HG03108 (cell line): ENCODE data around the gene RAB5B.
"Not testable (repeated sequence)": the region's sequence is repeated elsewhere in the genome, so short reads cannot be mapped to it uniquely, and the experiment has no call there.

Experiments
- ATAC-seq: cut with Tn5 transposase; IDR thresholded peaks from one replicate; pipeline ENCODE4 v1.9.1; 2021; ENCODE audit warnings: moderate library complexity; ENCODE audit not compliant: unreplicated experiment

RAB5B gene

DNA sequence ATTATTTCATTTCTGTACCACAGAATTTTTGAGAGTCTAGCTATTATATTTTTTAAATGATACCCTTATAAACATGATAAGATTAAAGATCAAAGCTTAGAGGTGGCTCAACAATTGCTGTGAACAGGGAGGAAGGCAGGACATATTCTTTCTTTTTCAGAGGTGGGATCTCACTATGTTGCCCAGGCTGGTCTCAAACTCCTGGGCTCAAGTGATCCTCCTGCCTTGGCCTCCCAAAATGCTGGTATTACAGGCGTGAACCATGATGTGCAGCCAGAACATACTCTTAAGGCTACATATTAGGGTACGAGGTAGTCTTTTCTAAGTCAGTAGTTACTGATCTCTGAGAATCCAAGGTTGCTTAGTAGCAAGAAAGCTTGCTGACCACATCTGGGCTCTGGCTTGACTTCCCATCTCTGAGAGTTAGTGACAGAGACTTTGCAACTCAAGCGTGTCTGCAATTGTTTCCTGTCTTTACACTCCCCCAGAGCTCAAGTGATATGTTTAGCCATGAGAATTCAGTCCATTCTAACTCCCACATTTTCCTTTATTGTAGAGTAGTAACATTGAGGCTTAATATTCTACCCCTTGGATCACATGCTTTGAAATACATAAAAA, 8.6 kb downstream of the RAB5B start:
- ATAC-seq: peak; percentile 93

DNA sequence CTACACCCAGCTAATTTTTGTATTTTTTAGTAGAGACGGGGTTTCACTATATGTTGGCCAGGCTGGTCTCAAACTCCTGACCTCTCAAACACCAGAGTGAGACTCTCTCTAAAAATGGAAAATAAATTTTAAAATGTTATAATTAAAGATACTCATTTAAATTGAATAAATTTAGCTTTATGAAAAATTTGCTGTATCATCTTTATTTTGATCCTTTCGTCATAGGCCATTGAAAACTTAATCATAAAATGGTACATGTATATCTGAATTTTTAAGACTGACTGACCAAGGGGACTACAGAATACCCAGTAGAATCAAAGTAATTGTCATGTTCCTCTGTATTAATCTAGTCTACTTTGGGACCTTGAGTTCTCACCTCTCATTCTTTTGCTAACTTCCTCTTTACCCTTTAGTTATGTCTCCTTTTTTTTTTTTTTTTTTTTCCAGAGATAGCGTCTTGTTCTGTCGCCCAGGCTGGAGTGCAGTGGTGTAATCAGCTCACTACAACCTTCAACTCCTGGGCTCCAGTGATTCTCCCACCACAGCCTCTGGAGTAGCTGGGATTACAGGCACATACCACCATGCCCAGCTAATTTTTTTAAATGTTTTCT, 9.5 kb downstream of the RAB5B start:
- no peak for ATAC-seq

DNA sequence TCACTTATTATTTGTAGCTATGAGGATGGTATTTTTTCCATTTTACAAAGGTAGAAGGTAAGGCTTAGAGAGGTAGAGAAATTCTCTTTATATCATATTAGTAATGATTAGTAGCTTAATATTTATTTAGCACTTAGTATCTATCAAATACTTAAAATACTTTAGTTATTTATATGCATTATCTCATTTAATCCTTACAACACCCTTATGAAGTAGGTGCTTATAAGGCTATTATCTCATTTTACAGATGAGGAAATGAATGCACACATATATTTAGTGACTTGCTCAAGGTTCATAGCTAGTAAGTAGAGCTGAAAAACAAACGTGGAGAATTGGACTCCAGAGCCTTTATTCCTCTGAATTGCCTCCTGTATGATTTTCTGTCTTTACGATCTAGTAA, 11.0 kb downstream of the RAB5B start:
- no peak for ATAC-seq

DNA sequence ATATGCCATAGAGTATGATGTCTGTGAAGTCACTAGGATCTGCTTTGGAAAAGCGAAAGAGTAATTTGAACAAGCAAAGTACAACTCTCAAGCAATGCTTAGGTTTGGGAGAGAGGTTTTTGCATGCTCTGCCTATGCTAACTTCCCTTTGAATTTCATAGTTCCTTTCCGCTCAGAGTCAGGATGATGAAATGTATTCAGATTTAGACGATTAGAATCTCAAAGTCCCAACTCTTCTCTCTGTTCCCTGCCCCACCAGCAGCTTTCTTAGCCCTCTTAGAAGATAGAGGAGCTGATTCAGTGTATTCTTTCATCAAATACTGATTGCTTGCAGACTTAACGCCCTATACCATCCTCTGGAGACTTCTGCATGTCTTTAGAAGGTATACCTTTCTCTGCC, 11.5 kb downstream of the RAB5B start:
- ATAC-seq: no peak

DNA sequence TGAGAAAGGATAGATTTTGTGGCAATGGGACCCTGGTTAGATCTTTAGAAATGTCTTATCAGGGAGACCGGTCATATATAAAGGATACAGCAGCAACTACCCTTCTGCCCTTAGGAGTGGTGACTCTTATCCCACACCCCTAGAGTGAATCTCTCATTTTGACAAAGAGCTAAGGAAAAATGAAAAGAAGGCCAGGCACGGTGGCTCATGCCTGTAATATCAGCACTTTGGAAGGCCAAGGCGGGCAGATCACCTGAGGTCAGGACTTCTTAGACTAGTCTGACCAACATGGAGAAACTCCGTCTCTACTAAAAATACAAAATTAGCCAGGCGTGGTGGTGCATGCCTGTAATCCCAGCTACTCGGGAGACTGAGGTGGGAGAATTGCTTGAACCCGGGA, 12.1 kb downstream of the RAB5B start:
- not testable (repeated sequence) for ATAC-seq

DNA sequence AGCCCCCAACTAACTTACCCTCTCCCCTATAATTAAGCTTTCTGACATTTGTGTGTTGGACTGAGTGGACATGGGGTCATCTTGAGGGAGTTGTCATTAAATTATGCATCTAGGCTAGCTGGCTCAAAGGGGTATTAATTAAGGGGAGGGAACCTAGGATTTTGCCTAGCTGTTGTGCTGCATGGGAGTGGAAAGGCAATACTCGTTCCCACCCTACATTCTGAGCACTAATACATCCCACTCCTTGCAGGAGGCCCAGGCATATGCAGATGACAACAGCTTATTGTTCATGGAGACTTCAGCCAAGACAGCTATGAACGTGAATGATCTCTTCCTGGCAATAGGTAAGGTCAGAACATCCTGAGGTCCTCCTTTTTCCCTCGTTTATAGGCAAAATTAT, 17.2 kb downstream of the RAB5B start:
- no peak for ATAC-seq

DNA sequence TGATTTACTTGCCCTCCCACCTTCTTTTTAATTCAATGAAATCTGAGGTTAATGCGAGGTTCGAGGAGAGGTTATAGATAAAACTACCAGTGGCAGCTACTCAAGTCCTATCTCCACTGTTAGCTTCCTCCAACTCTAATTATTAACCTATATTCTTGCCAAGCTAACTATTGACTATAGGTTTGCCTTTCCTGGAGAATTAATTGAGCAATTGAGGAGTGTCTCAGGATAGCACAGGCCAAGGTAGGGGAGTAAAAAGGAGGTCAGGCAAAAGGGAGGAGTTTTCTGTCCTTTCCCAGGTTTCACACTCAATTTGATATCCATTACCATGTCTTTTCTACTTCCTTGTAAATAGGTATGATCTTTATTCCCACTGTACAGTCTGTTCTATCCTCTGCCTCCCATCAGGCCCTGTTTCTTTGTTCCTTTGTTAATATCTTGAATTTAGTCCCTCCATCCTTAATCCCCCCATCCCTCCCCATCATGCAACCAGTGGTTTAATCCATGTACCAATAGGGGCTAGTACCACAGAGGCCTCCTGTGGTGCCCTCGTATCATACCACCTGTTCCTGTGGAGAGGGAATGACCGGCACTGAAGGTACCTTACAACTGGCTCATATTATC, 19.5 kb downstream of the RAB5B start:
- no peak for ATAC-seq

DNA sequence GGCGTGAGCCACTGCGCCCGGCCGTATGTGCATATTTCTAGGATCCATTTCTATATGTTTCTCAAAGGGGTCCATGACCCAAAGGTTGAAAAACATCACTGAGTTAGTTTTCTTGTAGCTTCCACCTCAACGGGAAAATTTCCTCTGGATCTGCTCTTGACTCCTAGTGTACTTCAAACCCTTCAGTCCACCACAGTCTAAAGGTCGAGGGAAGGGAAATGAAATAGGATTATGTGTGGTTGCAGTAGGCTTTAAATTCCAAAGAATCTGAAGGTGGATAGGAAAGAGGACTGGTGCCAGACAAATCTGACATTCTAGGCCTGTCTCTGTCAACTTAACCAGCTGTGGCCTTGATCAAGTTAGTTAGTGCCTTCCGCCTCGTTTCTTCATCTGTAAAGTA, 21.5 kb downstream of the RAB5B start:
- ATAC-seq: no peak

DNA sequence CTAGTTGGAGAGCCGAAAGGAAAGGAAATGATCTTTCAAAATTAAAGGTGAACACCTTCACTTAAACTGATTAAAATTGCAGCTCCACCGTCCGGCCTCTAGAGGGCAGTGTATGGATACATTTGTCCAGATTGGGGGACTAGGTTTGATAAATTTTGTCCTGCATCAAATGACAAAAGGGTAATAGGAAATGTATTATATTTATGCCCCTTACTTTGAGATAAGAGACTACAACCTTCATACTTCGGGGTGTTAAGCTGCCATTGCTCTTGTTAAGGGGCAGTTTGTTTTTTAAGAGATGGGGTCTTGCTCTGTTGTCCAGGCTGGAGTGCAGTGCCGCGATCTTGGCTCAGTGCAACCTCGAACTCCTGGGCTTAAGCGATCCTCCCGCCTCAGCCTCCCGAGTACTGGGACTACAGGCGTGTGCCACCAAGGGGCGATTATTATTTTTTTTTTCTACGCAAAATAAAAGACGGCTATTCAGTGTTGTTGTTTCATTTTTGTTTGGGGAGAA, 22.4 kb downstream of the RAB5B start:
- no peak for ATAC-seq

DNA sequence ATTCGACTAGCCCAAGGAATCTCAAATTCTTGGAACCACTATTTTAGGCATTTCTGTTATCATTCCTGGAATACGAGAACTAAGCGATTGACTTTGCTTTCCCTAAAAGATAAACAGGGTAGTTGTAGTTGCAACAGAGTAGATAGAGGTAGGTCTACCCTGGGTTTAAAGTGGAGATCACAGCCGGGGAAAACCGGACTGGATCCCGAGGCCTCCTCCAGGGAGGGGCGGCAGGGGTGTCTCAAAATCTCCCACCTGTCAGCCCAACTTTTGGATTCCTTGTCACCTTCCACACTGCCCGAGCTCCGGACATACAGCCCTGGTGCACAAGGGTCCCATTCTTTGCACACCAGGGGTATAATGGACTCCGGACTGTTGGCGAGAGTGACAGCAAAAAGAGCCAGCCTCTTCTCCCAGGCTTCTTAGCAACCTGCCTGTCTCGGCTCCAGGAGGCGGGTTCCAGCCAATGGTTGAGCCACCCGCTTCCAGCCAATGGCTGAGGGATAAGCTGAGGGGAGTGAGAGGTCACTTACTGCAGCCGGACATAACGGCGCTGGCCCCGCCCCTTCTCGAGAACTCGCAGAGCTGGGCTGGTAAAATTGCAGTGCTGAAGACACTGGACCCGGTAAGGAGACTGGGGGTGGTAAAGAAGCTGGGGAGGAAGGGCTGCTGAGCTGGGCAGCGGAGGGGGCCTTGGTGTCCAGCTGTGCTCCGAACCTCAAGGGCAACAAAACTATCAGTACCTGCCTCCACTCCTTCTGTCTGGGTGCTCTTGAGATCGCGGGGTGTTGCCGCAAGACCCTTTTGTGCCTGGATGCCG, 23.0 kb downstream of the RAB5B start, which contains the start of gene SUOX:
TSS of gene SUOX (plus strand) at position 562 of the 820 bp plus-strand sequence. CDS start 4,946 bp downstream, outside the sequence.
- ATAC-seq: peak; percentile 100

DNA sequence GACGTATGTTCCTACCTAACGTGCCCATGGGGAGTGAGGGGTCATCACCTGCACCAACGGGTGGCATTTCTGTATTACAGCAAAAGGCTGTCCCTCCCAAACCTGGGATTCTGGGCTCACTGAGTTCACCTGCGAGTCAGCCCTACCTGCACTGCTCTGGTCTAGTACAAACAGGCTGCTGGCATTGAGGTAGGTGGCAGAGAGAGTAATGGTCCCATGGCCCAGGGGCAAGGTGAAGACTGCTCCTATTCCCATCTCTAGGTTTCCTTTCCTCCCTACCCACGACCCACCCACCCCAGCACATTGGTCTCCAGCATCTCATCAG, 23.6 kb downstream of the RAB5B start:
- no peak for ATAC-seq

DNA sequence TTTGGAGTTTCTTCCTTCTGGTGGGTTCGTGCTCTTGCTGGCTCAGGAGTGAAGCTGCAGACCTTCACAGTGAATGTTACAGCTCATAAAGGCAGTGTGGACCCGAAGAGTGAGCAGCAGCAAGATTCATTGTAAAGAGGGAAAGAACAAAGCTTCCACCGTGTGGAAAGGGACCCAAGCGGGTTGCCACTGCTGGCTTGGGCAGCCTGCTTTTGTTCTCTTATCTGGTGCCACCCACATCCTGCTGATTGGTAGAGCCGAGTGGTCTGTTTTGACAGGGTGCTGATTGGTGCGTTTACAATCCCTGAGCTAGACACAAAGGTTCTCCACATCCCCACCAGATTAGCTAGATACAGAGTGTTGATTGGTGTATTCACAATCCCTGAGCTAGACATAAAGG, 25.6 kb downstream of the RAB5B start:
- not testable (repeated sequence) for ATAC-seq

DNA sequence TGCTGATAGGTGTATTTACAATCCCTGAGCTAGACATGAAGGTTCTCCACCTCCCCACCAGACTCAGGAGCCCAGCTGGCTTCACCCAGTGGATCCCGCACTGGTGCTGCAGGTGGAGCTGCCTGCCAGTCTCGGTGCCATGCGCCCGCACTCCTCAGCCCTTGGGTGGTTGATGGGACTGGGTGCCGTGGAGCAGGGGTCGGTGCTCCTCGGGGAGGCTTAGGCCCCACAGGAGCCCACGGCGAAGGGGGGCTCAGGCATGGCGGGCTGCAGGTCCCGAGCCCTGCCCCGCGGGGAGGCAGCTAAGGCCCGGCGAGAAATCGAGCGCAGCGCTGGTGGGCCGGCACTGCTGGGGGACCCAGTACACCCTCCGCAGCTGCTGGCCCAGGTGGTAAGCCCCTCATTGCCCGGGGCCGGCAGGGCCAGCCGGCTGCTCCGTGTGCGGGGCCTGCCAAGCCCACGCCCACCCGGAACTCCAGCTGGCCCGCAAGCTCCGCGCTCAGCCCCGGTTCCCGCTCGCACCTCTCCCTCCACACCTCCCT, 26.2 kb downstream of the RAB5B start:
- ATAC-seq: not testable (repeated sequence)

DNA sequence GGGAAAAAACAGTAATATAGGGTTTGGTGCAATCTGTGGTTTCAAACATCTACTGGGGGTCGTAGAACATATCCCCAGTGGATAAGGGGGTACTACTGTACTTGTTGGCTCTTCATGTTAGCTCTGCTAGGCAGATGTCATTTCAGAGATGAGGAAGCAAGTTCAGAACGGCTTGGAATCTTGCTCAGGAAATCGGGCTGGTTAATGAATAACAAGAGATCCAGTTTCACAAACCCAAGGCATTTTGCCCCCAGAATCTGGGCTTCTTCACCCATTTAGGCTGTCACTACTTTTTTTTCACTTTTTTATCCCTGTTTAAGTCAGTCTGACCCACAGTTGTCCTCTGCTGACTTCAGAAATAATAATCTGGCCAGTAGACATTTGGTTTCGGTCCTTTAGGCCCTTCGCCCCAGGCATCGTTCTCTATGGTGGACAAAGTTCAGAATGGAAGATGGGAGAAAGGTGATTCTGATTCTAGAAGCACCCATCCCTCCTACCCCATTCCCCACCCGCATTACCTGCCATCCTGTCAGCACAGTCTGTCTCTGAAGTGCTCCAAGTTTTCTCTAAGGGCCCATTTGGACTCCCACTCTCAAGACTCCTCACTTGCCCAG, 27.7 kb downstream of the RAB5B start:
- no peak for ATAC-seq

DNA sequence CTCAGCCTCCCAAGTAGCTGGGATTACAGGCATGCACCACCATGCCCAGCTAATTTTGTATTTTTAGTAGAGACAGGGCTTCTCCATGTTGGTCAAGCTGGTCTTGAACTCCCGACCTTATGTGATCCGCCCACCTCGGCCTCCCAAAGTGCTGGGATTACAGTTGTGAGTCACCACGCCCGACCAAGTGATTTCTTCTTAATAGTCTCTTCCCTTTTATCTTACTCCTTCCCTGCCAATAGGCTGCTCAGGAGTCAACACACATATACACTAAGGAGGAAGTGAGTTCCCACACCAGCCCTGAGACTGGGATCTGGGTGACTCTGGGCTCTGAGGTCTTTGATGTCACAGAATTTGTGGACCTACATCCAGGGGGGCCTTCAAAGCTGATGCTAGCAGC, 29.5 kb downstream of the RAB5B start:
- not testable (repeated sequence) for ATAC-seq

DNA sequence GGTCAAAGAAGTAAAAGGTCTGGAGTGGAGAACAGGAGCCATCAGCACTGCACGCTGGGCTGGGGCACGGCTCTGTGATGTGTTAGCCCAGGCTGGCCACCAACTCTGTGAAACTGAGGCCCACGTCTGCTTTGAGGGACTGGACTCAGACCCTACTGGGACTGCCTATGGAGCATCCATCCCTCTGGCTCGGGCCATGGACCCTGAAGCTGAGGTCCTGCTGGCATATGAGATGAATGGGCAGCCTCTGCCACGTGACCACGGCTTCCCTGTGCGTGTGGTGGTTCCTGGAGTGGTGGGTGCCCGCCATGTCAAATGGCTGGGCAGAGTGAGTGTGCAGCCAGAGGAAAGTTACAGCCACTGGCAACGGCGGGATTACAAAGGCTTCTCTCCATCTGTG, 30.3 kb downstream of the RAB5B start:
- no peak for ATAC-seq

DNA sequence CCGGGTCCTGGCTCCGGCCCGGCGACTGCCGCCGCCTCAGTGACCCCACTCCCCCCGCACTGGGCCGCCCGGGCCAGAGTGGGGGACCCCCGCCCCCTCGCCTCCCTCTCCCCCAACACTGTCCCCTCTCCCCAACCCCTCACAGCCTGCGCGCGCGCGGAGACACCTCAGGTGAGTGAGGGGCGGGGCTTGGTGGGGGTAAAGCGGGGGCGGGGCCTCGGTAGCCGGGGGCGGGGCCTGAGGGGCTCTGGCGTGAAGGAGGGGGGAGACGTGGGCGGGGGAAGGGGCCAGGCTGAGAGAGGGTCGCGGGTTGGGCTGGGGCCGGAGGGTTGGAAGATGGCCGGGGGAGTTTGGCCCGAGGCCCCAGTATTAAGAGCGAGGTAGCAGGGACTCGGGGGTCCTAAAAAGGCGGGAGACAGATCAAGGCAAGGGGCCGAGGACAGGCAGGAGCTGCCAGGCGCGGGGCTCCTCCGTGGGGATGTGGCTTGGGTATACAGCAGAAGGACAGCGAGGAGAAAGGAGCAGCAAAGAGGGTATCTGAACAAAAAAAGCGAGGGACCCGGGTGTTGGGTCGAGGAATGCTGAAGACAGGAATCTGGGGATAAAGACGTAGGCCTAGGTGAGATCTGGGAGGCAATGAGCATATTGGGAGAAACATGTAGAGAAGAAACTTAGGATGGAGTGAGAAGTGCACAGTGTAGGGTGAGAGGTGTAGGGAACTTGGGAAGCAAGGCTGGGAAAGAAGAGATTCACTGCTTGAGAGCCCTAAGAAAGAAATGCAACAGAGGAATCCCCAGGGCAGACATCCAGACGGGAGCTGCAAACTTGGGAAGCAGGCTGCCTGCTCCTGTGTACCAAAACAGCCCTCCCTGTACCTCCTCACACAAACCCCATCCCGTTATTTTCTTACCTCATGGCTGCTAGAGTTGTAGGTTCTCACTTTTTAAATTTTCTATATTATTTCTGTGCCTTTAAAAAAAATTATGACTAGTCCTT, 34.0 kb downstream of the RAB5B start:
- ATAC-seq: no peak

DNA sequence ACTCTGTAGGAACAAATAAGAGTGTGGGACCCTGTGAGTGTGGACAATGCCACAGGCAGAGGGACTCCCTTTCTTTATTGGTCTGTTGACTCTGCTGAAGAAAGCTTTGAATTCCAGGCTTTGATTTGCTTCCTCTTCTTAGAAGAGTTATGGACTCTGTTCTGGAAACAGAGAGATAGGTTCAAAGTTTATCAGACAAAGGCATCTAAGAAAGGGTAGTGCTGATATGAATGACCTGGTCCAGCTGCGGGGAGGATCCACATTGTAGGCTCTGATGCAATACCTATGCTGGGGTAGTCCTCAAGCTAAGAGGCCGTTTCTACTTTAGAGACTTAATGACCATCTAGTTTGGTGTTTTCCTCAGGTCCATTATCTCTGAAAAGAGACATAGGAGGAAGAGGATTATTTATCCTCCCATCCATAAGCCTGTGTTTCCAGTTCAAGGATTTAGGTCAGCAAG, 36.3 kb downstream of the RAB5B start:
- no peak for ATAC-seq

DNA sequence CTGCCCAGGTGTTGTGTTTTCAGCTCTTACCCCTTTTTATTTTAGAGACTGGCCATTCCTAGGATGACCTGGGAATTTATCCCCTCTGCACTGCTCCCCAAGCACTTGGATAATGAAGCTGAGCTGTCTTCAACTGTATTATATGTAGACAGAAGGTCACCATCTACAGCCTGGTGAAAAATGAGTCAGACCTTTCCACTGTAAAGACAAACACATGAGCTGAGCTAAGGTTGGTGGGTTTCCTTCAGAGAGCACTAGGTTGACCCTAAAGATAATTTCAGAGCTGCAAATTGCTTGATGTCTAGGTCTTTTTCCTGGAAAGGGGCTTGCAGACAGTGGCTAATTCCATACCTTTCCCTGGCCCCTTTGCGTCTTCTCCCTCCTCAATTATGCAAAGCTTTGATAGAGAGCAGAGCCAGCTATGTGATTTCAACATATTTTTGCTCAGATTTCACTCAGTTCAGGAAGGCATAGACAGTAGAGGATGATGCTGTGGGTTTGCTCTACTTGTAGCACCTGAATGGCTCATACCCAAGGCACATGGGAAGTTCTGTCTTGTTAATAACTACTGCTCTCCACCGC, 37.7 kb downstream of the RAB5B start:
- ATAC-seq: no peak
